Neuronal stem cell (in vitro differentiated cells): ENCODE measurements around the gene RFLNA.

Source experiments
- DNase-seq: peaks from one replicate; pipeline ENCODE4 v3.0.0-alpha.2; 2013; ENCODE audit warnings: low spot score
- H2AFZ ChIP-seq: one replicate; pipeline ENCODE4 v1.6.1; 2013; ENCODE audit warnings: mild to moderate bottlenecking, low read length, inconsistent platforms
- H2AK5ac ChIP-seq: 2 replicates; pipeline ENCODE4 v1.6.1; 2013; ENCODE audit warnings: low read depth, mild to moderate bottlenecking, inconsistent platforms, low read length, moderate library complexity, mixed read lengths
- H2BK120ac ChIP-seq: 2 replicates; pipeline ENCODE4 v1.6.1; 2013; ENCODE audit warnings: low read depth, mild to moderate bottlenecking, inconsistent platforms, low read length, moderate library complexity, mixed read lengths
- H2BK12ac ChIP-seq: one replicate; pipeline ENCODE4 v1.6.1; 2013; ENCODE audit warnings: low read length, inconsistent platforms
- H2BK15ac ChIP-seq: 2 replicates; pipeline ENCODE4 v1.6.1; 2013; ENCODE audit warnings: mild to moderate bottlenecking, low read length, inconsistent platforms, mixed read lengths
- H2BK5ac ChIP-seq: one replicate; pipeline ENCODE4 v1.6.1; 2013; ENCODE audit warnings: inconsistent platforms, mild to moderate bottlenecking, low read length, moderate library complexity
- H3K14ac ChIP-seq: one replicate; pipeline ENCODE4 v1.6.1; 2013; ENCODE audit warnings: low read length, inconsistent platforms
- H3K18ac ChIP-seq: 2 replicates; pipeline ENCODE4 v1.6.1; 2013; ENCODE audit warnings: low read length, inconsistent platforms
- H3K23ac ChIP-seq: 2 replicates; pipeline ENCODE4 v1.6.1; 2013; ENCODE audit warnings: low read depth, mild to moderate bottlenecking, mixed read lengths, low read length, inconsistent platforms; ENCODE audit not compliant: poor library complexity
- H3K27ac ChIP-seq: replicated peaks from 3 replicates; pipeline ENCODE4 v1.5.1; 2013; ENCODE audit warnings: low read length, inconsistent platforms
- H3K27me3 ChIP-seq, 3 experiments: 2 replicates each; pipeline ENCODE4 v1.6.1; 2013; ENCODE audit warnings: low read length in 3 of 3, mild to moderate bottlenecking in 2 of 3, inconsistent platforms in 1 of 3, low read depth in 1 of 3, mixed read lengths in 1 of 3, moderate library complexity in 1 of 3; ENCODE audit not compliant: control insufficient read depth in 3 of 3, insufficient read depth in 3 of 3
- H3K36me3 ChIP-seq, 2 donors: replicated peaks in 1 of 2; 2 replicates each; pipeline ENCODE4 v1.6.1; 2013; ENCODE audit warnings: low read length in 2 of 2; ENCODE audit not compliant: control insufficient read depth in 2 of 2, insufficient read depth in 2 of 2
- H3K4ac ChIP-seq: 2 replicates; pipeline ENCODE4 v1.6.1; 2013; ENCODE audit warnings: inconsistent platforms, mild to moderate bottlenecking, low read length, moderate library complexity
- H3K4me1 ChIP-seq, 2 donors: 1 replicate in 1 of 2; 2 replicates in 1 of 2; pipeline ENCODE4 v1.6.1; 2013; ENCODE audit warnings: low read length in 2 of 2, low read depth in 1 of 2; ENCODE audit not compliant: control insufficient read depth in 2 of 2, insufficient read depth in 1 of 2
- H3K4me2 ChIP-seq: one replicate; pipeline ENCODE4 v1.6.1; 2013; ENCODE audit warnings: mild to moderate bottlenecking, low read length, inconsistent platforms; ENCODE audit not compliant: insufficient read depth, poor library complexity, severe bottlenecking
- H3K4me3 ChIP-seq, 2 donors: 2 replicates each; pipeline ENCODE4 v1.5.1; 2013; ENCODE audit warnings: low read length in 2 of 2, mild to moderate bottlenecking in 2 of 2, inconsistent platforms in 1 of 2, moderate library complexity in 1 of 2
- H3K79me1 ChIP-seq: one replicate; pipeline ENCODE4 v1.6.1; 2013; ENCODE audit warnings: low read depth, mild to moderate bottlenecking, inconsistent platforms, low read length, moderate library complexity
- H3K9ac ChIP-seq: one replicate; pipeline ENCODE4 v1.6.1; 2013; ENCODE audit warnings: mild to moderate bottlenecking, low read depth, low read length, inconsistent platforms; ENCODE audit not compliant: poor library complexity
- H3K9me3 ChIP-seq, 2 donors: replicated peaks in 1 of 2; 2 replicates each; pipeline versions ENCODE3 to v1.6.1; 2013; ENCODE audit warnings: low read length in 2 of 2, mild to moderate bottlenecking in 2 of 2, inconsistent platforms in 1 of 2, low read depth in 1 of 2, mixed read lengths in 1 of 2, moderate library complexity in 1 of 2; ENCODE audit not compliant: control insufficient read depth in 2 of 2, insufficient read depth in 1 of 2
- H4K8ac ChIP-seq: one replicate; pipeline ENCODE4 v1.6.1; 2013; ENCODE audit warnings: low read depth, mild to moderate bottlenecking, inconsistent platforms, low read length, moderate library complexity
- H4K91ac ChIP-seq: one replicate; pipeline ENCODE4 v1.6.1; 2013; ENCODE audit warnings: low read length, low read depth, mild to moderate bottlenecking, inconsistent platforms; ENCODE audit not compliant: poor library complexity
- WGBS, 2 donors: extraction: QIAGEN DNeasy Blood & Tissue Kit; methylation state at CpG; one replicate each; pipeline ENCODE4 v1.1.7; 2013; ENCODE audit warnings: missing lambda C conversion rate in 2 of 2, mixed read lengths in 1 of 2; ENCODE audit not compliant: insufficient read length in 2 of 2, insufficient replicate concordance in 1 of 2; ENCODE audit errors: extremely low coverage in 2 of 2; 5-methylcytosine and 5-hydroxymethylcytosine counted together

RFLNA gene

DNA sequence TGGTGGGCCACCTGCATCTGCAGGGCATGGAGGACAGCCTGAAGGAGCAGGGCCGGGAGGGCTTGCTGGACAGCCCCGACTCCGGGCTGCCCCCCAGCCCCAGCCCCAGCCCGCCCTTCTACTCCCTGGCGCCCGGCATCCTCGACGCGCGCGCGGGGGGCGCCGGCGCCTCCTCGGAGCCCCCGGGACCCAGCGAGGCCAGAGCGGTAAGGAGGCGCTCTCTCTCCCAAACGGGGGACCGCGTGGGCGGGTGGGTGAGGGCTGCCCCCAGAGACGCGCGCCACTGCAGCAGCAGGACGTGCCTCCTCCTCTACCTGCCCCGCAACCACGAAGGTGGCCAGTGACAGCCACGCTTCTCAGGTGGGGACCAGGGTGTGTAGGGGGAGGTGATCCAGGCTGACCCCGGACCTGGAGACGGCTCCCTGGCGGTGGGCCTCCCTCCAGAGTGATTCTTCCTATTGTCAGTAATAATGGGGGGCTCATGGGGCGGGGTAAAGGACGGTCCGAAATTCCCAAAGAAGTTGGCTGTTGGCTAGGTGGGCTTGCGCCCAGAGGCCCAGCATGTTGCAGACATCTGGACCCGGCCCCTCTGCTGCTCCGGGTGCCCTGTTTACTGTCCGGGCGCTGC lies 652 bp downstream of the RFLNA start:
- H3K27me3 ChIP-seq = peaks cover 2 to 26% (median 8%) of the 10 kb centered on the region in 3 experiments
- peaks cover 8 to 33% of the 10 kb centered on the region in 2 donors for H3K4me1 ChIP-seq
- H2AFZ ChIP-seq = peak overlapping the region; percentile 81
- H2BK12ac ChIP-seq = peak overlapping the region; percentile 22
- DNase-seq = no peak
- no peak overlapping the region for H3K4ac ChIP-seq
- peak overlapping the region; percentile 79 for H3K18ac ChIP-seq
- H3K27ac ChIP-seq = no peak overlapping the region
- no peaks in the 10 kb centered on the region for H3K9me3 ChIP-seq
- H3K79me1 ChIP-seq = no peaks in the 10 kb centered on the region
- H2BK15ac ChIP-seq = peak overlapping the region; percentile 68
- peak overlapping the region; percentile 49 for H2AK5ac ChIP-seq
- H4K8ac ChIP-seq = no peak overlapping the region
- no peak overlapping the region for H2BK120ac ChIP-seq
- H3K23ac ChIP-seq = peak overlapping the region; percentile 82
- H2BK5ac ChIP-seq = no peak overlapping the region
- H4K91ac ChIP-seq = no peak overlapping the region
- WGBS, 2 donors = no CpG with 5 or more reads among the region's 42 CpGs
- peak overlapping the region; percentile 78 for H3K9ac ChIP-seq
- H3K36me3 ChIP-seq = no peaks in the 10 kb centered on the region
- peak overlapping the region; percentile 63 for H3K14ac ChIP-seq
- peak overlapping the region; percentile 42 to 73 for H3K4me3 ChIP-seq
- peak overlapping the region; percentile 81 for H3K4me2 ChIP-seq

DNA sequence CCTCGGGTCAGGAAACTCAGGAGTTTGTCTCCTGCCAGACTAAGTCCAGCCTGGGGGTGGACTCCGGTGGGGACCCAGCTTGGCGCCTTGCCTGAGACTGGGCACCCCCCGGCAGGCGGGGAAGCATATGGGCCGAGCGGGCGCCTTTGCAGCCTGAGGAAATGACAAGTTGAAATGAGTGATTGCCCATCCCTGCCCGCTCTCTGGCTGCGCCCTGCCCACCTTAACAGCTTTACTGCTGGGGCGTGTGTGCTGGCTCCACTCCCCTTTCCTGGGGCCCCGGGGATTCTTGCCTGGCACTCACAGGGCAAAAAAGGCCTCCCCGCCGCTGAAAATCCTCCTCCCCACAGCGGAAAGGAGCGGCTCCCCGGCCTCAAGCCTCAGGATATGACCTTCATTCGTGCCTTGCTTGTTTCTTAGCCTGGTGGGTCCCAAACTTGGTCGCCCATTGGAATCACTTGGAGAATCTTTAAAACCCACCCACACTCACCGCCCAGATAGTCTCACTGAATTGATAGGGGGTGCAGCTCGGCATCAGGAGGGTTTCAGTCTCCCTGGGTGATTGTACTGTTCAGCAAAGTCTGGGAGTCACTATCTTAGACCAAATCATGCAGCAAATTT lies 1.5 kb downstream of the RFLNA start:
- Histone ChIP-seq H2AFZ (no peak overlapping the region), H3K4me1 (peaks cover 8 to 29% of the 10 kb centered on the region in 2 donors), H2BK15ac (peak overlapping the region; percentile 44), H3K18ac (peak overlapping the region; percentile 38), H3K4ac (no peak overlapping the region), H2BK120ac (no peak overlapping the region), H3K14ac (no peak overlapping the region), H2AK5ac (peak overlapping the region; percentile 82), H4K8ac (no peak overlapping the region), H2BK5ac (no peak overlapping the region), H3K4me2 (no peak overlapping the region), H3K9me3 (no peaks in the 10 kb centered on the region), H3K27me3 (peaks cover 2 to 26% (median 8%) of the 10 kb centered on the region in 3 experiments), H3K27ac (no peak overlapping the region), H3K9ac (no peak overlapping the region), H3K4me3 (peak overlapping the region in 1 of 2 donors; percentile 42), H2BK12ac (no peak overlapping the region), H3K79me1 (no peaks in the 10 kb centered on the region), H3K36me3 (no peaks in the 10 kb centered on the region), H4K91ac (no peak overlapping the region), H3K23ac (peak overlapping the region; percentile 57)
- no peak for DNase-seq
- WGBS, 2 donors = no CpG with 5 or more reads among the region's 21 CpGs

DNA sequence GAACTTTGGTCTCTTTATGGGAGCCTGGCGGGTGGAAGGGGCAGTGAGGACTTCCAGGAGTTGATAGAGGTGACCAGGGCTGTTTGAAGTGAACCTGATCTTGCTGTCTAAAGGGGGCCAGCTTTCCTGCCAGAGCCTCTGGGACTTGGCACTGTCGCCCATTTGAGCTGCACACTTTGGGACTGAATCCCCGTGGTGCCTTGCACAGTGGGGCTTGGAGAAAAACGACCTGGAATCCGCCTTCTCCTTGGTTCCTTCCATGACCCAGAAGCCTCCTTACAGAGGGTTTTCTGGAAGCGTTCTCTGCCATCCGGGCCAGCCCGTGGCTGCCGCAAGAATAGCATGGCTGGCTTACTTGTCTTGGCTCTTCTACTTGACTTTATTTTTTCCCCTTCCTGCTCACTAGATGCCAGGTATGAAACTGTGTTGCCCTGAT lies 2.0 kb downstream of the RFLNA start:
- H3K27me3 ChIP-seq = peaks cover 2 to 26% (median 8%) of the 10 kb centered on the region in 3 experiments
- H3K9me3 ChIP-seq = no peaks in the 10 kb centered on the region
- H4K91ac ChIP-seq = no peak overlapping the region
- H3K27ac ChIP-seq = no peak overlapping the region
- no peak overlapping the region for H4K8ac ChIP-seq
- no peak overlapping the region for H2AFZ ChIP-seq
- no peak overlapping the region for H2BK5ac ChIP-seq
- H3K4me3 ChIP-seq = peak overlapping the region in 1 of 2 donors; percentile 42
- H3K4me1 ChIP-seq = peaks cover 8 to 24% of the 10 kb centered on the region in 2 donors
- H3K4ac ChIP-seq = no peak overlapping the region
- H2AK5ac ChIP-seq = peak overlapping the region; percentile 70
- H2BK15ac ChIP-seq = no peak overlapping the region
- no CpG with 5 or more reads among the region's 9 CpGs for WGBS, 2 donors
- no peak overlapping the region for H3K4me2 ChIP-seq
- peak overlapping the region; percentile 57 for H3K23ac ChIP-seq
- no peak overlapping the region for H3K14ac ChIP-seq
- no peak overlapping the region for H3K9ac ChIP-seq
- DNase-seq = no peak
- no peak overlapping the region for H2BK120ac ChIP-seq
- H2BK12ac ChIP-seq = no peak overlapping the region
- no peaks in the 10 kb centered on the region for H3K79me1 ChIP-seq
- peak overlapping the region; percentile 61 for H3K18ac ChIP-seq
- no peaks in the 10 kb centered on the region for H3K36me3 ChIP-seq

DNA sequence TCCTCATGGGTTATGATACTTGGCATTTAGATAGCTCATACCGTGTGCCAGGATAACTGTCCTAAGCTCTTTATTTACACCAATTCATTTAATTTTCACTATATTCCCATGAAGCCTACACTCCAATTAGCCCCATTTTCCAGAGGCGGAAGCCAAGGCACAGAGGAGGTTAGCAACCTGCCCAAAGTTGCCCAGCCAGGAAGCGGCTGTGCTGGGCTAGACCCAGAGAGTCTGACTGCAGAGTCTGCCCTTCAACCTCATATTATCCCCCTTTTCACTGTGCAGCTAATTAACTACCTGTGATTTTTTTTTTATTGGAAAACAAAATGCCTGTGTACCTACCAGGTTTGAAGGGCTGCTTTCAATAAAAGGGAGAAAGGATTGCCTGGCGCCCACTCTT lies 2.5 kb downstream of the RFLNA start:
- H2BK120ac ChIP-seq = no peak overlapping the region
- no peak overlapping the region for H2BK12ac ChIP-seq
- H3K79me1 ChIP-seq = no peaks in the 10 kb centered on the region
- no peak overlapping the region for H3K27ac ChIP-seq
- no peak overlapping the region for H3K18ac ChIP-seq
- H3K4me1 ChIP-seq = peaks cover 8 to 19% of the 10 kb centered on the region in 2 donors
- H2AK5ac ChIP-seq = no peak overlapping the region
- H2AFZ ChIP-seq = no peak overlapping the region
- no peaks in the 10 kb centered on the region for H3K36me3 ChIP-seq
- H3K4me2 ChIP-seq = no peak overlapping the region
- H3K4ac ChIP-seq = no peak overlapping the region
- H2BK15ac ChIP-seq = no peak overlapping the region
- no peak overlapping the region for H4K8ac ChIP-seq
- no peak overlapping the region for H3K4me3 ChIP-seq
- no peak overlapping the region for H3K23ac ChIP-seq
- no peaks in the 10 kb centered on the region for H3K9me3 ChIP-seq
- no CpG with 5 or more reads among the region's 4 CpGs for WGBS, 2 donors
- no peak overlapping the region for H4K91ac ChIP-seq
- no peak overlapping the region for H3K14ac ChIP-seq
- DNase-seq = no peak
- no peak overlapping the region for H2BK5ac ChIP-seq
- H3K27me3 ChIP-seq = peaks cover 2 to 26% (median 8%) of the 10 kb centered on the region in 3 experiments
- H3K9ac ChIP-seq = peak overlapping the region; percentile 54
